A673 (cell line): Measurements from ENCODE around the gene LRBA. TPM values are rescaled to one million over a fixed set of nuclear protein-coding genes. Genes with fewer than 3 reads are reported as not detected.

Experiments
- BruUV-seq: library from RNA; stranded (reverse); fragments of 400-500 nt; replicated peaks from 2 replicates; lab custom pipeline; 2021; lab: Mats Ljungman, UMichigan
- CTCF ChIA-PET: fragments of 300-600 bp; sonication (Branson Sonifier 250); formaldehyde crosslinking; loops from one replicate; lab custom pipeline; 2022; ENCODE audit warnings: antibody characterized with exemption; lab: Charles Lee
- POLR2A ChIA-PET: fragments of 300-600 bp; sonication (Branson Sonifier 250); formaldehyde crosslinking; loops from one replicate; lab custom pipeline; 2022; ENCODE audit warnings: antibody characterized with exemption; ENCODE audit not compliant: low non-redundant PET; lab: Charles Lee
- DNase-seq: peaks from one replicate; pipeline ENCODE4 v3.0.0-alpha.2; 2015; ENCODE audit warnings: low spot score
- H3K27ac ChIP-seq: fragments of 200-600 bp; sonication (generic); 2 replicates; pipeline ENCODE4 v1.5.1; 2016; ENCODE audit warnings: mixed run types, low read depth, mild to moderate bottlenecking, mixed read lengths, antibody characterized with exemption, low read length; ENCODE audit not compliant: poor library complexity, severe bottlenecking
- H3K27me3 ChIP-seq: fragments of 200-600 bp; sonication (generic); replicated peaks from 2 replicates; pipeline ENCODE4 v1.6.1; 2017; ENCODE audit warnings: mixed run types, low read depth, mild to moderate bottlenecking, mixed read lengths, antibody characterized with exemption, low read length; ENCODE audit not compliant: insufficient read depth, poor library complexity
- H3K36me3 ChIP-seq: fragments of 200-600 bp; sonication (generic); 2 replicates; pipeline ENCODE4 v1.6.1; 2016; ENCODE audit warnings: mixed run types, mild to moderate bottlenecking, mixed read lengths, antibody characterized with exemption, low read length; ENCODE audit not compliant: insufficient read depth, poor library complexity, severe bottlenecking
- H3K4me1 ChIP-seq: fragments of 200-600 bp; sonication (generic); 2 replicates; pipeline ENCODE4 v1.6.1; 2017; ENCODE audit warnings: mixed run types, mild to moderate bottlenecking, mixed read lengths, antibody characterized with exemption, low read length; ENCODE audit not compliant: insufficient read depth, poor library complexity, severe bottlenecking
- H3K4me3 ChIP-seq: fragments of 200-600 bp; sonication (generic); 2 replicates; pipeline ENCODE4 v1.5.1; 2016; ENCODE audit warnings: low read depth, mixed run types, mild to moderate bottlenecking, mixed read lengths, low read length; ENCODE audit not compliant: poor library complexity, severe bottlenecking
- H3K9me3 ChIP-seq: fragments of 200-600 bp; sonication (generic); 2 replicates; pipeline ENCODE4 v1.6.1; 2016; ENCODE audit warnings: mixed run types, low read depth, mild to moderate bottlenecking, mixed read lengths, antibody characterized with exemption, low read length; ENCODE audit not compliant: poor library complexity, severe bottlenecking
- CTCF ChIP-seq: fragments of 300-800, 200-600 bp; sonication (generic); conservative IDR thresholded peaks from 2 replicates; pipeline ENCODE4 v1.5.1; 2017; ENCODE audit warnings: low read depth, mild to moderate bottlenecking, antibody characterized with exemption, low read length, moderate library complexity, mixed read lengths
- EZH2 ChIP-seq: fragments of 200-600 bp; sonication (generic); IDR thresholded peaks from 2 replicates; pipeline ENCODE4 v1.6.1; 2017; ENCODE audit warnings: borderline replicate concordance, low read depth, mild to moderate bottlenecking, mixed read lengths, antibody characterized with exemption, low read length; ENCODE audit not compliant: poor library complexity, severe bottlenecking
- intact Hi-C: fragments of 100-400 bp; cut with micrococcal nuclease; formaldehyde crosslinking; loops from one replicate; pipeline ENCODE4 v1.10.0; 2022; ENCODE audit not compliant: unreplicated experiment
- total RNA-seq: library from RNA; stranded (reverse); gene quantifications from 2 replicates; pipeline ENCODE4 v1.2.3, GENCODE V29; 2021

Gene LRBA
- total RNA-seq, 1 experiment from 2014 or later: 35.7 TPM

DNA sequence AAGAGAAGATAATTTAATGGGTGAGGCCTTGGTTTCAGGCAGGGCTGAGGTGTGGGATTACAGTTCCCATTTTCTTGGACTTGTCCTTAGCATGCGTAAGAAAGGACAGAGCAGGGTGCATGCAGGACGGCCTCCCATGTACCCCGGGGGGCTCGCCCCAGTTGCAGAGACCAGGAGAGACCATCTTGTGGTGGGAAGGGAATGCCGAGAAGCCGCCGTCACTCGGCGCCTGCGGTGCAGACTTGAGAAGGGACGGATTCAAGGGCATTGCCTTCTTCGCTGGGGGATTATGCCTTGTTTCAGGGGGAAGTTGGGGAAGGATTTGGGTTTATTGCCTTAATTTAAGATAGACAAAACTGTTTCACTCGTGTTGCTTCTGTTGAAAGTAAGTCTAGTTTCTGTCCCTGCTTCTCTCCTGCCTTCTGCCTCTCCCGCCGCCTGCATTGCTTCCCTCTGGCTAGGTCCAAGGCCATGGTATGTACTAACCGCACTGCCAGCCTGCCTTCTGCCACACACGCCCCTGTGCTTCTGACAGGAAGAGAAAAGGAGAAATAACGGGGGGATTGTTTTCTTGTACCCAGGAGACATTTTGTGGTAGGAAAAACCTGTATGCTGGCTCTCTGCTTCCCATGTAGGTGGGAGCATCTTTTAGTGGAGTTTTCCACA lies 761.0 kb downstream of the LRBA start:
- no peaks in the 10 kb centered on the region for H3K36me3 ChIP-seq
- no peaks in the 10 kb centered on the region for H3K4me1 ChIP-seq
- ChIA-PET CTCF (no interaction called here), POLR2A (no interaction called here)
- TF ChIP-seq CTCF (no peak), EZH2 (no peak)
- no peak overlapping the region for H3K4me3 ChIP-seq
- H3K27me3 ChIP-seq: no peaks in the 10 kb centered on the region
- H3K27ac ChIP-seq: no peak overlapping the region
- DNase-seq: no peak
- BruUV-seq: no TSS peak
- intact Hi-C loops: no loop called here
- no peaks in the 10 kb centered on the region for H3K9me3 ChIP-seq

DNA sequence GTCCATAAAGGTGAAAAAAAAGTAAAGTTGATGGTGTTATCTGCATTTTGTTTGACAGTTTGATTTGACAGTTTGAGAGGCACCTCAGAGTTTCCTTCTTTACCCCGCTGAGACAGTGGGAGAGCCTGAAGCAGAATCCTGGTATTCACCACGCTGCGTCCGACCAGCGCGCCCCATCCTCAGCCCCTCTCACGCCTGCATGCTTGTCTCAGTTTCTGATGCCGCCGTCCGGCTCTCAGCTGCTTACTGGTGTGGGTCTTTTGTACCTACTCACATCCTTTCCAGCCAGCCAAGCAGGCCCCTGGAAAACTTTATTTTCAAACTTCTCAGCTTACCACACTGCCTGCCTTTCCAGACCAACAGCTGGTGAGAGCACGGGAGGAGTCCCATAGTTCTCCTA lies 761.7 kb downstream of the LRBA start:
- no peak overlapping the region for H3K4me3 ChIP-seq
- no peak overlapping the region for H3K27ac ChIP-seq
- no peaks in the 10 kb centered on the region for H3K36me3 ChIP-seq
- POLR2A ChIA-PET: no interaction called here
- no peaks in the 10 kb centered on the region for H3K9me3 ChIP-seq
- CTCF ChIA-PET: no interaction called here
- no peaks in the 10 kb centered on the region for H3K4me1 ChIP-seq
- DNase-seq: no peak
- no TSS peak for BruUV-seq
- TF ChIP-seq CTCF: no peak
- TF ChIP-seq EZH2: no peak
- intact Hi-C loops: no loop called here
- no peaks in the 10 kb centered on the region for H3K27me3 ChIP-seq

GRCh38 chr4:150252741-150253140 lies 762.3 kb downstream of the LRBA start:
- Histone ChIP-seq H3K27me3 (no peaks in the 10 kb centered on the region), H3K4me1 (no peaks in the 10 kb centered on the region), H3K27ac (no peak overlapping the region), H3K9me3 (no peaks in the 10 kb centered on the region), H3K4me3 (no peak overlapping the region), H3K36me3 (no peaks in the 10 kb centered on the region)
- ChIA-PET CTCF (no interaction called here), POLR2A (no interaction called here)
- DNase-seq: no peak
- no peak for TF ChIP-seq CTCF
- TF ChIP-seq EZH2: no peak
- intact Hi-C loops: no loop called here
- BruUV-seq: no TSS peak
